ENCODE measurements around the gene INVS. TPM values are rescaled to one million over a fixed set of nuclear protein-coding genes. Genes with fewer than 3 reads are reported as not detected.
"Not testable (repeated sequence)": the region's sequence is repeated elsewhere in the genome, so short reads cannot be mapped to it uniquely, and the experiment has no call there.

The INVS gene
- total RNA-seq, 6 donors from 2014 or later = 14.7 to 43.0 (median 23.3) TPM

- ATAC-seq (ENCODE audit: low FRiP score in 2 of 2) = no peak
- H3K4me1 ChIP-seq = no peaks in the 10 kb centered on the region
- 97 to 100% methylated on average over 2 of the region's 2 CpGs for WGBS, 2 donors
- no peak for DNase-seq
- H3K9me3 ChIP-seq = no peaks in the 10 kb centered on the region
- TF ChIP-seq POLR2AphosphoS5 (IDR thresholded peaks at IDR 0.05) (no peak), EP300 (IDR thresholded peaks at IDR 0.05) (no peak), POLR2A (IDR thresholded peaks at IDR 0.05) (no peak)
- TF ChIP-seq, protein P1, sequence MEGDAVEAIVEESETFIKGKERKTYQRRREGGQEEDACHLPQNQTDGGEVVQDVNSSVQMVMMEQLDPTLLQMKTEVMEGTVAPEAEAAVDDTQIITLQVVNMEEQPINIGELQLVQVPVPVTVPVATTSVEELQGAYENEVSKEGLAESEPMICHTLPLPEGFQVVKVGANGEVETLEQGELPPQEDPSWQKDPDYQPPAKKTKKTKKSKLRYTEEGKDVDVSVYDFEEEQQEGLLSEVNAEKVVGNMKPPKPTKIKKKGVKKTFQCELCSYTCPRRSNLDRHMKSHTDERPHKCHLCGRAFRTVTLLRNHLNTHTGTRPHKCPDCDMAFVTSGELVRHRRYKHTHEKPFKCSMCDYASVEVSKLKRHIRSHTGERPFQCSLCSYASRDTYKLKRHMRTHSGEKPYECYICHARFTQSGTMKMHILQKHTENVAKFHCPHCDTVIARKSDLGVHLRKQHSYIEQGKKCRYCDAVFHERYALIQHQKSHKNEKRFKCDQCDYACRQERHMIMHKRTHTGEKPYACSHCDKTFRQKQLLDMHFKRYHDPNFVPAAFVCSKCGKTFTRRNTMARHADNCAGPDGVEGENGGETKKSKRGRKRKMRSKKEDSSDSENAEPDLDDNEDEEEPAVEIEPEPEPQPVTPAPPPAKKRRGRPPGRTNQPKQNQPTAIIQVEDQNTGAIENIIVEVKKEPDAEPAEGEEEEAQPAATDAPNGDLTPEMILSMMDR (IDR thresholded peaks at IDR 0.05) = no peak
- H3K4me3 ChIP-seq = no peak overlapping the region
- H3K27me3 ChIP-seq = no peaks in the 10 kb centered on the region
- peaks cover 0 to 19% (median 0%) of the 10 kb centered on the region in 4 donors for H3K36me3 ChIP-seq
- no peak overlapping the region for H3K27ac ChIP-seq
These were observed 27.4 kb downstream of the INVS start for GRCh38 chr9:100126423-100126822.

DNA sequence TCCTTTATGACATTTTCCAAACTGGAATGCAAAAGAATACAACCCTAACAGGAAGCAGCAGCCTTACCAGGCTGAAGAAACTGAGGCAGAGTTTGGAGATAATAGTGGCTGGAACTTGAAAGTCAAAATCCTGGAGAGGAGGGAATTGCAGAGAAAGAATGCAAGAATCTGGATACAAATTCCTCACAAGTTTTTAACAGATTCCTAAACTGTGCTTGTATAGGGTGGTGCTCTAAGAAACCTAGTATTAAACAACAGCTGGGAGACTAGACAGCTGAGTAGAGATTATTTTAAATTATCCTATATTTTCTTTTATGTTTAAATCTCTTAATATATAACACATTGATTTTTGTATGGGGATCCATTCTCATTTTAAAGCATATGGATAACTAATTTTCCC is 30.7 kb downstream of the INVS start:
- Histone ChIP-seq H3K4me1 (no peaks in the 10 kb centered on the region), H3K27ac (no peak overlapping the region), H3K9me3 (no peaks in the 10 kb centered on the region), H3K36me3 (peaks cover 0 to 19% (median 0%) of the 10 kb centered on the region in 4 donors), H3K4me3 (no peak overlapping the region), H3K27me3 (no peaks in the 10 kb centered on the region)
- TF ChIP-seq POLR2A (IDR thresholded peaks at IDR 0.05) (no peak), EP300 (IDR thresholded peaks at IDR 0.05) (no peak), POLR2AphosphoS5 (IDR thresholded peaks at IDR 0.05) (no peak)
- TF ChIP-seq, protein P1 (IDR thresholded peaks at IDR 0.05) = no peak
- DNase-seq = no peak
- no peak for ATAC-seq (ENCODE audit: low FRiP score in 2 of 2)

DNA sequence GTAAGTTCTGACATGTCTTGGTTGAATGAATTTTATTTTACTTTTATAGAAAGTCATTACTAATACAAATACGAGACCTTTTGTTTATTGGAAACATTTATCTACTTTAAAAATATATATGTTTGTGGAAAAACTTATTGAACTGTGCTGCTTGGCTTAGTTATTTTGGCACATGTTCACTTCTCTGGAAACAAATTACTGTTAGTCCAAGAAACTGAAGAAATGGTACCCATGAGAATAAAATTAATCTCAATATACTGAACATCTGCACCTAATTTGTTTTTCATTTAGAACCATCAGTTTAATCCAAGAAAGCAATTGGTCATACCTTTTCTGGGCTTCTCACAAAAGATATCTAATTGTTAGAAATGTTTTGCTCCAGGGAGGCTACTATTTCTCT is 32.2 kb downstream of the INVS start:
- peaks cover 0 to 19% (median 0%) of the 10 kb centered on the region in 4 donors for H3K36me3 ChIP-seq
- TF ChIP-seq POLR2A (IDR thresholded peaks at IDR 0.05) = no peak
- TF ChIP-seq, protein P1 (IDR thresholded peaks at IDR 0.05) = no peak
- TF ChIP-seq EP300 (IDR thresholded peaks at IDR 0.05) = no peak
- no peak for TF ChIP-seq POLR2AphosphoS5 (IDR thresholded peaks at IDR 0.05)
- 89 to 91% methylated on average over 1 of the region's 1 CpG for WGBS, 2 donors

GRCh38 chr9:100131875-100132430 is 32.9 kb downstream of the INVS start:
- no peak overlapping the region for H3K27ac ChIP-seq
- ATAC-seq (ENCODE audit: low FRiP score in 2 of 2) = no peak
- DNase-seq = no peak
- H3K36me3 ChIP-seq = peaks cover 0 to 11% (median 0%) of the 10 kb centered on the region in 4 donors
- no peaks in the 10 kb centered on the region for H3K27me3 ChIP-seq
- H3K4me3 ChIP-seq = no peak overlapping the region
- H3K4me1 ChIP-seq = no peaks in the 10 kb centered on the region
- H3K9me3 ChIP-seq = no peaks in the 10 kb centered on the region
- TF ChIP-seq POLR2AphosphoS5 (IDR thresholded peaks at IDR 0.05) (no peak), POLR2A (IDR thresholded peaks at IDR 0.05) (no peak), EP300 (IDR thresholded peaks at IDR 0.05) (no peak)
- TF ChIP-seq, protein P1 (IDR thresholded peaks at IDR 0.05) = no peak
- WGBS, 2 donors = 95 to 97% methylated on average over 3 of the region's 3 CpGs

More for the DNA sequence above, 32.2 kb downstream of the INVS start:
- Histone ChIP-seq H3K4me1 (no peaks in the 10 kb centered on the region), H3K4me3 (no peak overlapping the region), H3K9me3 (no peaks in the 10 kb centered on the region), H3K27me3 (no peaks in the 10 kb centered on the region), H3K27ac (no peak overlapping the region)
- ATAC-seq (ENCODE audit: low FRiP score in 2 of 2) (no peak), DNase-seq (no peak)

GRCh38 chr9:100134731-100135130 is 35.7 kb downstream of the INVS start:
- H3K36me3 ChIP-seq = peaks cover 0 to 2% (median 0%) of the 10 kb centered on the region in 4 donors
- DNase-seq = no peak
- H3K27me3 ChIP-seq = no peaks in the 10 kb centered on the region
- no peak for TF ChIP-seq POLR2AphosphoS5 (IDR thresholded peaks at IDR 0.05)
- TF ChIP-seq, protein P1 (IDR thresholded peaks at IDR 0.05) = no peak
- no peak for TF ChIP-seq EP300 (IDR thresholded peaks at IDR 0.05)
- TF ChIP-seq POLR2A (IDR thresholded peaks at IDR 0.05) = no peak
- no peak for ATAC-seq (ENCODE audit: low FRiP score in 2 of 2)
- no peaks in the 10 kb centered on the region for H3K4me1 ChIP-seq
- H3K27ac ChIP-seq = no peak overlapping the region
- 88 to 95% methylated on average over 3 of the region's 3 CpGs for WGBS, 2 donors
- no peaks in the 10 kb centered on the region for H3K9me3 ChIP-seq
- H3K4me3 ChIP-seq = no peak overlapping the region

DNA sequence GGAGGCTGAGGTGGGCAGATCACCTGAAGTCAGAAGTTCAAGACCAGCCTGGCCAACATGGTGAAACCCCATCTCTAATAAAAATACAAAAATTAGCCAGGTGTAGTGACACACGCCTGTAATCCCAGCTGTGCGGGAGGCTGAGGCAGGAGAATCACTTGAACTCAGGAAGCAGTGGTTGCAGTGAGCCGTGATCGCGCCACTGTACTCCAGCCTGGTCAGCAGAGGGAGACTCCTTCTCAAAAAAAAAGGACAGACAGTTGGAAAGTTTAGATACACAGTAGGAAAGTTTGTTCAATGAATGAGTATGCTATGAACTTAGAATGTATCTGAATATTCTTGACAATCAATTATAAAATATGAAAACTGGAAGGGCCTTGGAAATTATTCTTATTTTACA is 37.8 kb downstream of the INVS start:
- 90 to 97% methylated on average over 5 of the region's 5 CpGs for WGBS, 2 donors
- not testable (repeated sequence) for DNase-seq; H3K27ac ChIP-seq; H3K36me3 ChIP-seq; H3K4me1 ChIP-seq; H3K4me3 ChIP-seq; H3K27me3 ChIP-seq; ATAC-seq (ENCODE audit: low FRiP score in 2 of 2); H3K9me3 ChIP-seq

DNA sequence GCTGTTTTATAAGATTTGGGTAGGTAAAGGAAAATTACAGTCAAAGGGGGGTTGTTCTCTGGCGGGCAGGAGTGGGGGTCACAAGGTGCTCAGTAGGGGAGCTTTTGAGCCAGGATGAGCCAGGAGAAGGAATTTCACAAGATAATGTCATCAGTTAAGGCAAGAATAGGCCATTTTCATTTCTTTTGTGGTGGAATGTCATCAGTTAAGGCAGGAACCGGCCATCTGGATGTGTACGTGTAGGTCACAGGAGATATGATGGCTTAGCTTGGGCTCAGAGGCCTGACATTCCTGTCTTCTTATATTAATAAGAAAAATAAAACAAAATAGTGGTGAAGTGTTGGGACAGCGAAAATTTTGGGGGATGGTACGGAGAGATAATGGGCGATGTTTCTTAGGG is 41.3 kb downstream of the INVS start:
- H3K4me3 ChIP-seq; H3K27ac ChIP-seq; DNase-seq; H3K9me3 ChIP-seq; H3K36me3 ChIP-seq; H3K27me3 ChIP-seq; ATAC-seq (ENCODE audit: low FRiP score in 2 of 2); H3K4me1 ChIP-seq: not testable (repeated sequence)
- WGBS, 2 donors = 97 to 98% methylated on average over 6 of the region's 6 CpGs

Measured in upper lobe of left lung (tissue), 6 donors.